K562 (cell line): ENCODE measurements around the gene APOO. TPM values are rescaled to one million over a fixed set of nuclear protein-coding genes. Genes with fewer than 3 reads are reported as not detected.

Source experiments
- ARID1B ChIP-seq: fragments of 450-650 bp; IDR thresholded peaks from 2 replicates; pipeline ENCODE4 v1.6.1; 2016; ENCODE audit warnings: antibody characterized with exemption, mild to moderate bottlenecking, inconsistent platforms
- CBX2 ChIP-seq: fragments of 200-600 bp; sonication (generic); IDR thresholded peaks from one replicate; pipeline ENCODE4 v1.6.1; 2012; ENCODE audit warnings: mild to moderate bottlenecking, low read length, inconsistent platforms; ENCODE audit not compliant: insufficient read depth, poor library complexity, severe bottlenecking
- EP300 ChIP-seq: IDR thresholded peaks from 2 replicates; pipeline ENCODE4 v1.6.1; 2012; ENCODE audit warnings: low read length, improper control_type of control experiment
- EZH2 ChIP-seq: IDR thresholded peaks from 2 replicates; pipeline ENCODE4 v1.6.1; 2012; ENCODE audit warnings: low read depth, mild to moderate bottlenecking, inconsistent platforms, low read length, borderline replicate concordance
- FOXA3 ChIP-seq, 2 experiments: fragments of 450-650 bp in 1 of 2; sonication (generic) in 1 of 2; formaldehyde crosslinking; IDR thresholded peaks in 1 of 2; conservative IDR thresholded peaks in 1 of 2; 2 replicates each; pipeline versions ENCODE4 v1.4.0 to v1.8.0; 2020 to 2022; ENCODE audit warnings: mild to moderate bottlenecking in 2 of 2, missing genetic modification reagents in 1 of 2
- MAFG ChIP-seq: fragments of 450-650 bp; conservative IDR thresholded peaks from 2 replicates; pipeline ENCODE4 v1.6.1; 2016; ENCODE audit warnings: missing genetic modification characterization, missing compliant biosample characterization
- MCM7 ChIP-seq, 2 experiments: fragments of 450-650 bp; IDR thresholded peaks; 2 replicates each; pipeline ENCODE4 v1.6.1; 2016 to 2018
- NFE2L1 ChIP-seq: fragments of 450-650 bp; IDR thresholded peaks from 2 replicates; pipeline ENCODE4 v1.6.1; 2016; ENCODE audit warnings: missing genetic modification characterization, low read depth, mild to moderate bottlenecking, missing compliant biosample characterization, moderate library complexity, borderline replicate concordance
- RBM22 ChIP-seq: fragments of 200-400 bp; formaldehyde crosslinking; IDR thresholded peaks from 2 replicates; pipeline ENCODE4 v1.6.1; 2018; ENCODE audit warnings: low read length, low read depth; ENCODE audit not compliant: poor library complexity, severe bottlenecking
- RFX1 ChIP-seq: fragments of 450-650 bp; IDR thresholded peaks from 2 replicates; pipeline ENCODE4 v1.6.1; 2016; ENCODE audit warnings: mild to moderate bottlenecking, moderate library complexity
- TFAM ChIP-seq: fragments of 250-450 bp; sonication (Bioruptor Pico); conservative IDR thresholded peaks from 2 replicates; pipeline ENCODE4 v1.5.0; 2021; ENCODE audit warnings: mild to moderate bottlenecking, moderate library complexity
- TOE1 ChIP-seq, 2 experiments: fragments of 450-650 bp in 1 of 2; sonication (generic) in 1 of 2; formaldehyde crosslinking in 1 of 2; IDR thresholded peaks; 2 replicates each; pipeline versions ENCODE4 v1.7.1 to v1.8.0; 2016 to 2022; ENCODE audit warnings: borderline replicate concordance in 2 of 2, mild to moderate bottlenecking in 2 of 2, antibody characterized with exemption in 1 of 2, inconsistent platforms in 1 of 2, low read depth in 1 of 2, missing genetic modification reagents in 1 of 2, moderate library complexity in 1 of 2
- ZNF3 ChIP-seq: fragments of 250-450 bp; sonication (Bioruptor Pico); IDR thresholded peaks from 2 replicates; pipeline ENCODE4 v1.5.0; 2021; ENCODE audit warnings: mild to moderate bottlenecking, moderate library complexity
- ZNF764 ChIP-seq: fragments of 250-450 bp; sonication (Bioruptor Pico); IDR thresholded peaks from 2 replicates; pipeline ENCODE4 v1.4.0; 2020; ENCODE audit warnings: low read depth, mild to moderate bottlenecking, moderate library complexity
- polyA plus RNA-seq, 8 experiments: library from polyadenylated mRNA; depleted of rRNA in 4 of 8; stranded (reverse) in 5 of 8; unstranded in 3 of 8; fragments of >200 nt; fragmentation: Nextera tagmentation in 2 of 8; fragmentation: Illumina TruSeq in 1 of 8; extraction: Ambion mirVana in 2 of 8; extraction: Trizol in 1 of 8; gene quantifications; 2 replicates each; pipeline versions ENCODE4 v1.2.1 to v1.2.3, GENCODE V29; 2011 to 2014; ENCODE audit warnings: inconsistent platforms in 1 of 8, missing spikeins in 1 of 8
- total RNA-seq, 7 experiments: library from RNA; depleted of rRNA in 6 of 7; stranded (reverse); fragments of >200 nt in 6 of 7; fragmentation: Illumina TruSeq in 2 of 7; extraction: Trizol in 2 of 7; gene quantifications; 2 replicates each; pipeline versions ENCODE4 v1.2.1 to v1.2.3, GENCODE V29; 2011 to 2021; ENCODE audit warnings: low replicate concordance in 1 of 7
- TF ChIP-seq, protein P1 (sequence below): fragments of 250-450 bp; sonication (Bioruptor Pico); IDR thresholded peaks from 2 replicates; pipeline ENCODE4 v1.5.0; 2021; ENCODE audit warnings: mild to moderate bottlenecking, moderate library complexity
- TF ChIP-seq, protein P2 (sequence below): sonication (generic); formaldehyde crosslinking; IDR thresholded peaks from 2 replicates; pipeline ENCODE4 v1.8.1; 2023; ENCODE audit warnings: mild to moderate bottlenecking, missing genetic modification reagents
- TF ChIP-seq, protein P3 (sequence below): fragments of 450-650 bp; IDR thresholded peaks from one replicate; pipeline ENCODE4 v1.6.1; 2018; ENCODE audit warnings: mild to moderate bottlenecking, moderate library complexity; ENCODE audit not compliant: partially characterized antibody

Gene APOO
- total and polyA plus RNA-seq, 9 of the 15 experiments (the other 6 are each of a cell fraction or from before 2014, with no cell fraction given) = 37.3 to 76.4 (median 60.8) TPM

DNA sequence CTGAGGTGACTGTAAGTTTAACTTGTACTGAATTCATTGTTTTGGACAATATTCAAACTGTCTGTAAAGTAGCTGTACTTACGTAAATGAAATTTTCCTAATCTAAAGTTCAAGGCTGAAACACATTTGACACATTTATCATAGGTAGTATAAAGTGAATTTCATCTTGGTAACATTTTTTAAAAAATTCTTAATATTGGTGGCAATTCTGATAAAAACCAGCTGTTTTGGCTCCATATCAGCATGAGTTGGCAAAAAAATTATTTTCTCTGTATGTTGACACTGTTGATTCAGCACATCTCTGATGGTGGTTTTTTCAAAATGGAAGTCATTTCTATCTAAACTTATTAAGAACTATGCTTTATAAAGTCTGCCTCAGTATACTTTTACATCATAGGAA, 31.0 kb upstream of the APOO start (continued):
- TF ChIP-seq, protein P1, sequence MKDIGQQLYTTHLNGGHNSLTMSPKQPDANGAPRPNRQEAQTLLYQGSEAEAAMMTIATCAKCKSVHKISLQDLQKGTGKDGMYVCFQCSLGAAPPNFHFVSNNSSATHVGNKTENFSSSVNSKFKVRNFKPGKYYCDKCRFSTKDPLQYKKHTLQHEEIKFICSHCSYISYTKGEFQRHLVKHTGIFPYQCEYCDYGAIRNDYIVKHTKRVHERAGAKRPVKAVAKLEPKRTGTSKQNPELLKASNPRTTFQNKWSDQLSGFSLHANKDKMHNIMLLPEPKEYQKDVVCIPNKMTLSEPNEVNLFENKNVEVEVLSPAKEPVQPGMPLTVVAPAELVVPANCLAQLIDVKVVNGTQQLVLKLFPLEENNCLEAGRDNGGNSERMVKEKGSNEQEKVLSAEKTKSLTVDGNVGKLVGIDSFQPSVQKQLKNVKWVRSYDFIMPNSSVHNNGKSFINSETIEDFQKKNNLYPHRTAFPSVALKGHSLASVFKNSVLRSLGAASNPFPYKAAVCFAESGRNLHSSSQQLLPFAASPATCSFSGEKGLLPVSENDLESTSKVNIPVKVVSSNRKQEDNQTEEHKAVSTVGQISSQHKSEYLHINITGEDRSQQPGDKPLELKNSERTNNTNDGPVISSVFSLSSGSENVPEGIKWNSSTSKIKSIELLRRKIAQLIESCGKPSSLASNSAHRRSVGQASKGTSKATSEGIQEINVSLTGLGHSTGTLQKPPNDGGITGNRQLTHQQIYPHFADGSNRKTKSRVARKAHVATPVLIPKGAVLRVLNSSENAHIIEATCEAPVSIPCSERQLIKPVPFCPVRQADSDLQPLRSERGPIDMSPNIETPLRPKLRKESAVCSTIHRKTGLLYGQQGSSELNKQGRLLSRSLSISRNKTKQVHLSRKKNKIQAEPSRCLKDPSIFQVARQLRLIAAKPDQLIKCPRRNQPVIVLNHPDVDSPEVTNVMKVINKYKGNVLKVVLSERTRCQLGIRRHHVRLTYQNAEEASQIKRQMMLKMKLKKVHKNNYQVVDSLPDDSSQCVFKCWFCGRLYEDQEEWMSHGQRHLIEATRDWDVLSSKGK = no peak
- TF ChIP-seq ZNF3 = no peak
- TF ChIP-seq ARID1B = peak; percentile 46
- no peak for TF ChIP-seq TFAM (CRISPR knock-in tag)
- TF ChIP-seq ZNF764 = no peak
- TF ChIP-seq EZH2 = no peak
- TF ChIP-seq FOXA3 (CRISPR knock-in tag; conservative IDR thresholded peaks at IDR 0.05 in 1 of 2, IDR thresholded peaks at IDR 0.05 in 1 of 2) = peak in 1 of 2 experiments; percentile 49; a peak in 2 of 4 replicates
- no peak for TF ChIP-seq RBM22
- TF ChIP-seq EP300 = peak; percentile 30; the same call in 1 of the 2 replicates
- TF ChIP-seq CBX2 = no peak
- peak; percentile 47; the same call in 1 of the 2 replicates for TF ChIP-seq NFE2L1 (tag)
- TF ChIP-seq, protein P2, sequence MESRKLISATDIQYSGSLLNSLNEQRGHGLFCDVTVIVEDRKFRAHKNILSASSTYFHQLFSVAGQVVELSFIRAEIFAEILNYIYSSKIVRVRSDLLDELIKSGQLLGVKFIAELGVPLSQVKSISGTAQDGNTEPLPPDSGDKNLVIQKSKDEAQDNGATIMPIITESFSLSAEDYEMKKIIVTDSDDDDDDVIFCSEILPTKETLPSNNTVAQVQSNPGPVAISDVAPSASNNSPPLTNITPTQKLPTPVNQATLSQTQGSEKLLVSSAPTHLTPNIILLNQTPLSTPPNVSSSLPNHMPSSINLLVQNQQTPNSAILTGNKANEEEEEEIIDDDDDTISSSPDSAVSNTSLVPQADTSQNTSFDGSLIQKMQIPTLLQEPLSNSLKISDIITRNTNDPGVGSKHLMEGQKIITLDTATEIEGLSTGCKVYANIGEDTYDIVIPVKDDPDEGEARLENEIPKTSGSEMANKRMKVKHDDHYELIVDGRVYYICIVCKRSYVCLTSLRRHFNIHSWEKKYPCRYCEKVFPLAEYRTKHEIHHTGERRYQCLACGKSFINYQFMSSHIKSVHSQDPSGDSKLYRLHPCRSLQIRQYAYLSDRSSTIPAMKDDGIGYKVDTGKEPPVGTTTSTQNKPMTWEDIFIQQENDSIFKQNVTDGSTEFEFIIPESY (CRISPR knock-in tag) = no peak
- peak; percentile 96 for TF ChIP-seq MAFG (tag)
- TF ChIP-seq RFX1 = no peak
- TF ChIP-seq, protein P3, sequence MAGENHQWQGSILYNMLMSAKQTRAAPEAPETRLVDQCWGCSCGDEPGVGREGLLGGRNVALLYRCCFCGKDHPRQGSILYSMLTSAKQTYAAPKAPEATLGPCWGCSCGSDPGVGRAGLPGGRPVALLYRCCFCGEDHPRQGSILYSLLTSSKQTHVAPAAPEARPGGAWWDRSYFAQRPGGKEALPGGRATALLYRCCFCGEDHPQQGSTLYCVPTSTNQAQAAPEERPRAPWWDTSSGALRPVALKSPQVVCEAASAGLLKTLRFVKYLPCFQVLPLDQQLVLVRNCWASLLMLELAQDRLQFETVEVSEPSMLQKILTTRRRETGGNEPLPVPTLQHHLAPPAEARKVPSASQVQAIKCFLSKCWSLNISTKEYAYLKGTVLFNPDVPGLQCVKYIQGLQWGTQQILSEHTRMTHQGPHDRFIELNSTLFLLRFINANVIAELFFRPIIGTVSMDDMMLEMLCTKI = no peak
- TF ChIP-seq TOE1 (IDR thresholded peaks at IDR 0.05; ENCODE audit: borderline replicate concordance) = no peak
- TF ChIP-seq TOE1 (CRISPR knock-in tag; IDR thresholded peaks at IDR 0.05; ENCODE audit: borderline replicate concordance, low read depth) = no peak
- no peak for TF ChIP-seq MCM7 (IDR thresholded peaks at IDR 0.05)
